HG03066 (cell line): Measurements from ENCODE around the gene C1orf174.

ENCODE experiments used
- ATAC-seq: cut with Tn5 transposase; IDR thresholded peaks from one replicate; pipeline ENCODE4 v1.9.1; 2021; ENCODE audit warnings: low read depth; ENCODE audit not compliant: unreplicated experiment

C1orf174 gene

GRCh38 chr1:3842912-3843311, 57.2 kb downstream of the C1orf174 start:
- no peak for ATAC-seq

- ATAC-seq: no peak
These were observed 58.6 kb downstream of the C1orf174 start for GRCh38 chr1:3841491-3841890.
